ENCODE results near the gene XG. TPM values are rescaled to one million over a fixed set of nuclear protein-coding genes. Genes with fewer than 3 reads are reported as not detected.
"Not testable (repeated sequence)": the region's sequence is repeated elsewhere in the genome, so short reads cannot be mapped to it uniquely, and the experiment has no call there.

XG gene
- total RNA-seq, 1 donor from 2014 or later = not detected

DNA sequence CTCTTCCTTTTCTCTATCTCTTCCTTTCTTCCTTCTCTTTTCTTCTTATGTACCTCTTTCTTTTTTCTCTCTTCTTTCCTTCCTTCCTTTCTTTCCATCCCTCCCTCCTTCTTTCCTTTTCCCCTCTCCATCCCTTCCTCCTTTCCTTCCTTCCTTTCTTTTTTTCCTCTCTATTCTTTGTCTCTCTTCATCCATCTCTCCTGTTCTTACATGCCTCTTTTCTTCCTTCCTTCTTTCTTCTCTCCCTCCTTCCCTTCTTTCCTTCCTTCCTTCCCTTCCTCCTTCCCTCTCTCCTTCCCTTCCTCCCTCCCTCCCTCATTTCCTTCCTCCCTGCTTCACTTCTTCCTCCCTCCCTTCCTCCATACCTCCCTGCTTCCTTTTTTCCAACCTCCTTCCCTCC lies 19.2 kb upstream of the XG start:
- intact Hi-C loops (cut with micrococcal nuclease) = no loop called here

GRCh38 chrX:2733286-2733685 lies 18.6 kb upstream of the XG start:
- intact Hi-C loops (cut with micrococcal nuclease) = no loop called here

DNA sequence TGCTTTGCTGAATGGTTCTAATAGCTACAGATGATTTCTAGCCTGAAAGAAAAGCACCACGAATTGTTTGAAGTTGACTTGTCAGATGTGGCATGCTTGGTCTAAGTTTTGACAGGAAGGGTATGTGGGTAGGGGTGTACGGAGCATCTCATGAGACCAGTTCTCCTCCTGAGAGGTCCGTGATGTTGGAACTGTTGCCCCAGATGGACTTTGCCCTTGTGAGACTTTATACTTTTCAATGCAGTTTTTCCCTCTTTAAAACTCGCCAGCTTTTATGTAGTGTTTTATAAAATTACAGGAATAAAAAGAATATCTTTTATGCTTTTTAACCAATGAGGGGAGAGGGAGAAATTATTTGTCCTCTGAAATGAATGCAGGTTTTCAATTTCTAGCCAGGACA lies 16.6 kb upstream of the XG start:
- intact Hi-C loops (cut with micrococcal nuclease) = no loop called here

GRCh38 chrX:2740672-2741071 lies 11.2 kb upstream of the XG start:
- intact Hi-C loops (cut with micrococcal nuclease) = no loop called here

GRCh38 chrX:2741386-2741785 lies 10.5 kb upstream of the XG start:
- intact Hi-C loops (cut with micrococcal nuclease) = no loop called here

DNA sequence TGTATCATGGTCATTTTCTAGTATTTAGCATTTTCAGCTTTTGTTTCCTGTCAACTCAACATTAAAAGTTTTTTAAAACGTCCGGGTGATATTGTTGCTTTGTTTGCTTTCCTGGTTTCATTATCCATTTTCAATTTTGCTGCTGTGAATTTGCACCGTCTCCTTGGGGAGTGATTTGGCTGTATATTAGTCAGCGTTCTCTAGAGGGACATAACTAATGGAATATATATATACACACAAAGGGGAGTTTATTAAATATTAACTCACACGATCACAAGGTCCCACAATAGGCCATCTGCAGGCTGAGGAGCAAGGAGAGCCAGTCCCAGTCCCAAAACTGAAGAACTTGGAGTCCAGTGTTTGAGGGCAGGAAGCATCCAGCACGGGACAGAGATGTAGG lies 5.6 kb upstream of the XG start:
- intact Hi-C loops (cut with micrococcal nuclease) = not testable (repeated sequence)

- intact Hi-C loops (cut with micrococcal nuclease) = no loop called here
Measured at GRCh38 chrX:2748171-2748814, 3.5 kb upstream of the XG start.

DNA sequence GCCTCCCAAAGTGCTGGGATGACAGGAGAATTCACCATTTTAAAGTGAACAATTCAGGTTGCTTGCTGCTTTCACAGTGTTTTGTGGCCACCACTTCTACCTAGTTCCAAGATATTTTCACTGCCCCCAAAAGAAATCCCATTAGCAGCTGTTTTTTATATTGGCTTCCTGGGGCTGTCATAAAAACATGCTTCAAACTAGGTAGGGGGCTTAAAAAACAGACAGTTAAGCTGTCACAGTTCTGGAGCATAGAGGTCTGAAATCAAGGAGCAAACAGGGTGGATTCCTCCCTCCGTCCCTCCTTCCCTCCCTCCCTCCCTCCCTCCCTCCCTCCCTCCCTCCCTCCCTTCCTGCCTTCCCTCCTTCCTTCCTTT lies 3.0 kb upstream of the XG start:
- intact Hi-C loops (cut with micrococcal nuclease) = no loop called here

GRCh38 chrX:2751291-2751690 lies 549 bp upstream of the XG start:
- intact Hi-C loops (cut with micrococcal nuclease) = no loop called here

- intact Hi-C loops (cut with micrococcal nuclease) = not testable (repeated sequence)
Measured at GRCh38 chrX:2752441-2752840, 601 bp downstream of the XG start.

- intact Hi-C loops (cut with micrococcal nuclease) = not testable (repeated sequence)
Measured at GRCh38 chrX:2755163-2755715, 3.4 kb downstream of the XG start.

DNA sequence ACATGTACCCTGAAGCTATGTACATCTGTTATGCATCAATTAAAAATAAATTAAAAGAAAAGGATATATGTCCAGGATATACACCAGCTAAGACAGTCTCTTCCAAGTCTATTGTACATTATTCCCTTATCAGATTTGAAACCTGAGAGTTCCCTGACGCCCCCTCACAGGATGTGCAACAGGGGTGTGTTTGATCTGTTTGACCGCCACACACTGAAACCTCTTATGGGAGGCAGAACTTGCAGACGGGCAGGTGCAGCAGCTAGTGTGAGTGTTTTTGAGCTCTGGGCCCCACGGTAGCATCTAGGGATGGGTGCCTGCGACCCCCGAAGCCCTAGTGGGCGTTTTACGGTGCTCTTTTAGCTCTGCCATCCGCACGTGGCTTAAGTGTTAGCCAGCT lies 4.7 kb downstream of the XG start:
- intact Hi-C loops (cut with micrococcal nuclease) = no loop called here

DNA sequence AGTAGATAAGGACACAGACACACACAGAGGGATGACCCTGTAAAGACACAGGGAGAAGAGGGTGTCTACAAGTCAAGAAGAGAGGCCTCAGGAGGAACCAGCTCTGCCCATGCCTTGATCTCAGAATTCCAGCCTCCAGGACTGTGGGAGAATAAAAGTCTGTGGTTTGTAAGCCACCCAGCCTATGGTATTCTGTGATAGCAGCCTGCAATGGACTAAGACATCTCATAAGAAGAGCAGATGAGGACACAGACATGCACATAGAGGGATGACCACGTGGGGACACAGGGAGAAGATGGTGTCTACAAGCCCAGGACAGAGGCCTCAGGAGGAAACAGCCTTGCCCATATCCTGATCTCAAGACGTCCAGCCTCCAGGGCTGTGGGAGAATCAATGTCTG lies 9.4 kb downstream of the XG start:
- intact Hi-C loops (cut with micrococcal nuclease) = no loop called here

DNA sequence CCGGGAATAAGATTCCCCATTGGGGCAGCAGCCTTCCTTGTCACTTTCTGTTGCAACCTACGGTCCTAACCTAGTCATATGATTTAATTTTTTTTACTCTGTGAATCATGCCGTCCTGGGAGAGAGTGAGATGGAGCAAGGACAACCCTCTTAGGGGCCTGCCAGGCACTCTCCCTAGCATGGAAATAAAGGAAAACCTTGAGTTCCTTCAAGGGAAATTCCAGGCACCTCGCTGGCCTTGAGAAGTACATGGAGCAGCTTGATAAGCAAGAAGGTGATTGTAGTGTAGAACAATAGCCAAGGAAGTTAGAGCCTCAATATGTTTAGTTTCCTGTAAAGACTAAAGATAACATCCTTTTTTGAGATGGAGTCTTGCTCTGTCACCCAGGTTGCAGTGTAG lies 10.8 kb downstream of the XG start:
- intact Hi-C loops (cut with micrococcal nuclease) = not testable (repeated sequence)

DNA sequence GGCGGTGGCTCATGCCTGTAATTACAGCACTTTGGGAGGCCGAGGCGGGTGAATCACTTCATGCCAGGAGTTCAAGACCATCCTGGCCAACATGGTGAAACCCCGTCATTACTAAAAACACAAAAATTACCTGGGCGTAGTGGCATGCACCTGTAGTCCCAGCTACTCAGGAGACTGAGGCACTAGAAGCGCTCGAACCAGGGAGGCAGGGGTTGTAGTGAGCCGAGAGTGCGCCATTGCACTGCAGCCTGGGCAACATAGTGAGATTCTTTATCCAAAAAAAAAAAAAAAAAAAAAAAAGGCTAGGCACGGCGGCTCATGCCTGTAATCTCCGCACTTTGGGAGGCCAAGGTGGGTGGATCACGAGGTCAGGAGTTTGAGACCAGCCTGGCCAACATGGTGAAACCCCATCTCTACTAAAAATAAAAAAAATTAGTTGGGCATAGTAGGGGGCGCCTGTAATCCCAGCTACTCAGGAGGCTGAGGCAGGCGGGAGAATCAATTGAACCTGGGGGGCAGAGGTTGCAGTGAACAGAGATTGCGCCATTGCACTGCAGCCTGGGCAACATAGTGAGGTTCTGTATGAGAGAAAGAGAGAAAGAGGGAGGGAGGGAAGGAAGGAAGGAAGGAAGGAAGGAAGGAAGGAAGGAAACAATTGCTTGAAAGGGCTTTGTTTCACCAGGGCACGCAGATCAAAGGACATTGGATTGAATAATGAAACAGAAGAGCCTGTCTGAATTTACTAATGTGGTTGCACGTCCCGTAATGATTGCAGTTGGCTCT lies 13.1 kb downstream of the XG start:
- intact Hi-C loops (cut with micrococcal nuclease) = not testable (repeated sequence)

DNA sequence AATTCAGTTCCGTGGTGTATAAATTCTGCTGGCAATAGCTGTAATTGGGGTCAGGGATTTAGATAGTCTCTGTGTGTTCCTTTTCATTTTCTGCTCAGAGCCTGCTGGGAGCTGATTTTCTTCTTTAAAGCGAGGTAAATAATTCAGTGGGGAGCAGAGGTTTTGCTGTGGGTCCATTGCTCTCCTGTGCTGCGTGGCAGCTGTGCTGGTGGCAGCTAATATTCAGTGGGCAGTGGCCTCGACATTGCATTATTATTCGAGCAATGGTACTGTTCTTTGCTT lies 13.7 kb downstream of the XG start:
- intact Hi-C loops (cut with micrococcal nuclease) = no loop called here

- intact Hi-C loops (cut with micrococcal nuclease) = no loop called here
Measured at GRCh38 chrX:2766906-2767305, 15.1 kb downstream of the XG start.

GRCh38 chrX:2767631-2768455 lies 16.0 kb downstream of the XG start:
- intact Hi-C loops (cut with micrococcal nuclease) = no loop called here

DNA sequence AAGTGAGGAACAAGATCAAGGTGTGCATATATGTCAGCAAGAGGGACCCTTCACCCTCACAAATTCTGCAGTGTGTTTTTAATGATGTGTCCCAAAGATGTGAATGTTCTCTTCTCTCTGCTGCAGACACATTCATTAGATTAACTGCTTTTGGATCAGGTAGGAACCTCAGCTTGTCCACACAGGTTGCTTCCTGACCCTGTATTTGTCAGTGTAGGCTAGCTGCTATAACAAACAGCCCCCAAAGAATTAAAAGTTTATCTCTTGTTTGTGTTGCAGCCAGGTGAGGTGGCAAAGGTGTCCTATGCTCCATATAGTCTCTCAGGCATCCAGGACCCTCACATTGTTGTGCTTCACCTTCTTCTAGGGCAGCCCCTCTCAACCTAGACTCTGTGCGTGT lies 17.8 kb downstream of the XG start:
- intact Hi-C loops (cut with micrococcal nuclease) = no loop called here

DNA sequence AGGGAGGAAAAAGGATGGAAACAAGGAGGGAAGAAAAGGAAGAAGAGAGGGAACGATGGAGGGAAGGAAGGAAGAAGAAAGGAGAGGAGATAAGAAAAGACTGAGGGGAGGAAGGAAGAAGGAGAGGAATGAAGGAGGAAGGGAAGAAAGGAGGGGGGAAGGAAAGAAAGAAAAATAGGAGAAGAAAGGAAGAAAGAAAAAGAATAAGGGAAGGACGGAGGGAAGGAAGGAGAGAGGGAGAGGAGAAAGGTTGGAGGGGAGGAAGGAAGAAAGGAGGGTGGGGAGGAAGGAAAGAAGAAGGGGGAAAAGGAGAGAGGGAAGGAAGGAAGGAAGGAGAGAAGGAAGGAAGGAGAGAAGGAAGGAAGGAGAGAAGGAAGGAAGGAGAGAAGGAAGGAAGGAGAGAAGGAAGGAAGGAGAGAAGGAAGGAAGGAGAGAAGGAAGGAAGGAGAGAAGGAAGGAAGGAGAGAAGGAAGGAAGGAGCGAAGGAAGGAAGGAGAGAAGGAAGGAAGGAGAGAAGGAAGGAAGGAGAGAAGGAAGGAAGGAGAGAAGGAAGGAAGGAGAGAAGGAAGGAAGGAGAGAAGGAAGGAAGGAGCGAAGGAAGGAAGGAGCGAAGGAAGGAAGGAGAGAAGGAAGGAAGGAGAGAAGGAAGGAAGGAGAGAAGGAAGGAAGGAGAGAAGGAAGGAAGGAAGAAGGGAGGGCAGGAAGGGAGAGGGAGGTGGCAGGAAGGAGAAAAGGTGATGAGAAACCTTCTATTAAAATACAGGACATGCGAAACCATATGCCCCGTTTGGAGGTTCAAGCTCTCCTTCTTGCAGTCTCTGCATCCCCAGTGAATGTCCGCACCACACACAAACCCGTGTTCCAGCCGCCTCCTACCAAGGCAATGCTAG lies 21.6 kb downstream of the XG start:
- intact Hi-C loops (cut with micrococcal nuclease) = not testable (repeated sequence)

- intact Hi-C loops (cut with micrococcal nuclease) = no loop called here
Measured at GRCh38 chrX:2774057-2774456, 22.2 kb downstream of the XG start.
